IMR-90 (cell line): ENCODE measurements around the gene COL24A1. TPM values are rescaled to one million over a fixed set of nuclear protein-coding genes. Genes with fewer than 3 reads are reported as not detected.

Experiments used
- ATAC-seq: fragments of 200-7000 bp; cut with Tn5 transposase; 2 replicates; pipeline ENCODE4 v1.9.1; 2020; ENCODE audit warnings: low read depth, mild to moderate bottlenecking, moderate library complexity
- BruUV-seq: library from RNA; stranded (reverse); fragments of 400-500 nt; replicated peaks from 2 replicates; lab custom pipeline; 2021; lab: Mats Ljungman, UMichigan
- CTCF ChIA-PET: fragments of 300-600 bp; formaldehyde crosslinking; extraction: SDS; loops from one replicate; lab custom pipeline; 2021; ENCODE audit warnings: antibody characterized with exemption; lab: Yijun Ruan, JAX
- POLR2A ChIA-PET: fragments of 300-600 bp; sonication (Branson Sonifier 250); formaldehyde crosslinking; loops from one replicate; lab custom pipeline; 2022; ENCODE audit warnings: antibody characterized with exemption; ENCODE audit not compliant: unreplicated experiment; lab: Charles Lee
- DNase-seq: peaks from one replicate; pipeline ENCODE4 v3.0.0; 2013
- H2AFZ ChIP-seq: replicated peaks from 2 replicates; pipeline ENCODE3; 2013; ENCODE audit warnings: low read length, mild to moderate bottlenecking; ENCODE audit not compliant: poor library complexity
- H2AK5ac ChIP-seq: 2 replicates; pipeline ENCODE4 v1.6.1; 2013; ENCODE audit warnings: low read depth, low read length, inconsistent platforms
- H2AK9ac ChIP-seq: replicated peaks from 2 replicates; pipeline ENCODE3; 2013; ENCODE audit warnings: mild to moderate bottlenecking, low read depth, low read length, moderate library complexity; ENCODE audit not compliant: poor library complexity
- H2BK120ac ChIP-seq: 2 replicates; pipeline ENCODE4 v1.6.1; 2013; ENCODE audit warnings: low read depth, low read length, inconsistent platforms
- H2BK15ac ChIP-seq: 3 replicates; pipeline ENCODE4 v1.6.1; 2013; ENCODE audit warnings: low read depth, low read length, inconsistent platforms
- H2BK20ac ChIP-seq: 2 replicates; pipeline ENCODE4 v1.6.1; 2013; ENCODE audit warnings: low read depth, mild to moderate bottlenecking, inconsistent platforms, low read length, moderate library complexity
- H2BK5ac ChIP-seq: 2 replicates; pipeline ENCODE4 v1.6.1; 2013; ENCODE audit warnings: mild to moderate bottlenecking, low read depth, low read length, inconsistent platforms; ENCODE audit not compliant: poor library complexity, severe bottlenecking
- H3K14ac ChIP-seq: replicated peaks from 2 replicates; pipeline ENCODE4 v1.6.1; 2013; ENCODE audit warnings: low read depth, low read length, inconsistent platforms
- H3K18ac ChIP-seq: 2 replicates; pipeline ENCODE4 v1.6.1; 2013; ENCODE audit warnings: low read depth, low read length, control low read depth
- H3K23ac ChIP-seq: 2 replicates; pipeline ENCODE4 v1.6.1; 2013; ENCODE audit warnings: low read depth, low read length, inconsistent platforms
- H3K27ac ChIP-seq: 2 replicates; pipeline ENCODE4 v1.5.1; 2013; ENCODE audit warnings: mild to moderate bottlenecking, control low read depth, low read length; ENCODE audit not compliant: insufficient read depth
- H3K27me3 ChIP-seq: 2 replicates; pipeline ENCODE4 v1.6.1; 2013; ENCODE audit warnings: low read length; ENCODE audit not compliant: control insufficient read depth, insufficient read depth
- H3K36me3 ChIP-seq: 2 replicates; pipeline ENCODE4 v1.6.1; 2013; ENCODE audit warnings: low read length, mixed read lengths; ENCODE audit not compliant: control insufficient read depth, insufficient read depth
- H3K4ac ChIP-seq: 2 replicates; pipeline ENCODE4 v1.6.1; 2013; ENCODE audit warnings: low read depth, low read length, inconsistent platforms
- H3K4me1 ChIP-seq: 2 replicates; pipeline ENCODE4 v1.6.1; 2013; ENCODE audit warnings: low read length, mixed read lengths; ENCODE audit not compliant: control insufficient read depth, insufficient read depth
- H3K4me2 ChIP-seq: 2 replicates; pipeline ENCODE4 v1.6.1; 2013; ENCODE audit warnings: low read depth, mild to moderate bottlenecking, control low read depth, low read length, moderate library complexity
- H3K4me3 ChIP-seq: 2 replicates; pipeline ENCODE4 v1.5.1; 2013; ENCODE audit warnings: low read depth, mild to moderate bottlenecking, control low read depth, low read length, moderate library complexity; ENCODE audit not compliant: insufficient read depth
- H3K56ac ChIP-seq: 2 replicates; pipeline ENCODE4 v1.6.1; 2013; ENCODE audit warnings: low read length, inconsistent platforms; ENCODE audit not compliant: insufficient read depth; ENCODE audit errors: extremely low read depth
- H3K79me1 ChIP-seq, 2 experiments: 2 replicates each; pipeline ENCODE4 v1.6.1; 2013; ENCODE audit warnings: low read length in 2 of 2, inconsistent platforms in 1 of 2, low read depth in 1 of 2
- H3K9ac ChIP-seq: 2 replicates; pipeline ENCODE4 v1.6.1; 2013; ENCODE audit warnings: low read depth, low read length, control low read depth
- H3K9me1 ChIP-seq: 2 replicates; pipeline ENCODE4 v1.6.1; 2013; ENCODE audit warnings: low read length, inconsistent platforms; ENCODE audit not compliant: insufficient read depth
- H3K9me3 ChIP-seq: 2 replicates; pipeline ENCODE4 v1.6.1; 2013; ENCODE audit warnings: low read length; ENCODE audit not compliant: control insufficient read depth, insufficient read depth
- H4K20me1 ChIP-seq: 2 replicates; pipeline ENCODE4 v1.6.1; 2013; ENCODE audit warnings: low read length, inconsistent platforms; ENCODE audit not compliant: insufficient read depth
- H4K5ac ChIP-seq: 2 replicates; pipeline ENCODE4 v1.6.1; 2013; ENCODE audit warnings: mild to moderate bottlenecking, low read depth, low read length, control low read depth
- H4K8ac ChIP-seq, 2 experiments: 2 replicates each; pipeline ENCODE4 v1.6.1; 2013; ENCODE audit warnings: low read depth in 2 of 2, low read length in 2 of 2, control low read depth in 1 of 2, inconsistent platforms in 1 of 2
- H4K91ac ChIP-seq: 2 replicates; pipeline ENCODE4 v1.6.1; 2013; ENCODE audit warnings: low read depth, low read length, inconsistent platforms; ENCODE audit not compliant: insufficient read depth
- CEBPB ChIP-seq: IDR thresholded peaks from 2 replicates; pipeline ENCODE4 v1.6.1; 2012; ENCODE audit warnings: low read depth, low read length, improper control_type of control experiment
- ELK1 ChIP-seq: fragments of 150-350 bp; IDR thresholded peaks from 2 replicates; pipeline ENCODE4 v1.6.1; 2016; ENCODE audit warnings: low read depth, mild to moderate bottlenecking, low read length, moderate library complexity, borderline replicate concordance
- MAFK ChIP-seq: IDR thresholded peaks from 2 replicates; pipeline ENCODE4 v1.6.1; 2012; ENCODE audit warnings: low read depth, low read length, improper control_type of control experiment
- RCOR1 ChIP-seq: IDR thresholded peaks from 2 replicates; pipeline ENCODE4 v1.6.1; 2012; ENCODE audit warnings: mild to moderate bottlenecking, low read length, improper control_type of control experiment; ENCODE audit not compliant: insufficient replicate concordance
- WGBS, 2 experiments: methylation state at CpG; one replicate each; pipeline versions ENCODE4 v1.1.5 to v1.1.7; 2013; ENCODE audit warnings: missing lambda C conversion rate in 2 of 2; ENCODE audit not compliant: insufficient read length in 1 of 2; ENCODE audit errors: extremely low coverage in 2 of 2; 5-methylcytosine and 5-hydroxymethylcytosine counted together
- dilution Hi-C: fragments of 300-500 bp; cut with HindIII; formaldehyde crosslinking; loops from one replicate; pipeline ENCODE4 v1.14.3; 2018; ENCODE audit warnings: low sequenced_read_pairs; ENCODE audit not compliant: unreplicated experiment
- in situ Hi-C: fragments of 300-500 bp; cut with MboI; formaldehyde crosslinking; loops from 3 replicates; pipeline ENCODE4 v1.14.3; 2019; ENCODE audit warnings: low sequenced_read_pairs, inconsistent platforms, mixed read lengths
- intact Hi-C: fragments of 100-400 bp; cut with micrococcal nuclease; formaldehyde crosslinking; loops from 2 replicates; pipeline ENCODE4 v1.10.0; 2022
- polyA plus RNA-seq, 3 experiments: library from polyadenylated mRNA; depleted of rRNA; stranded (reverse); fragments of >200 nt; gene quantifications; 2 replicates each; pipeline ENCODE4 v1.2.3, GENCODE V29; 2012; ENCODE audit warnings: low replicate concordance in 1 of 3
- total RNA-seq: library from RNA; depleted of rRNA; stranded (reverse); fragments of >200 nt; gene quantifications from 2 replicates; pipeline ENCODE4 v1.2.3, GENCODE V29; 2012

The COL24A1 gene
- total and polyA plus RNA-seq, 2 of the 4 experiments (the other 2 are of a cell fraction), result 1.4 to 2.2 TPM

DNA sequence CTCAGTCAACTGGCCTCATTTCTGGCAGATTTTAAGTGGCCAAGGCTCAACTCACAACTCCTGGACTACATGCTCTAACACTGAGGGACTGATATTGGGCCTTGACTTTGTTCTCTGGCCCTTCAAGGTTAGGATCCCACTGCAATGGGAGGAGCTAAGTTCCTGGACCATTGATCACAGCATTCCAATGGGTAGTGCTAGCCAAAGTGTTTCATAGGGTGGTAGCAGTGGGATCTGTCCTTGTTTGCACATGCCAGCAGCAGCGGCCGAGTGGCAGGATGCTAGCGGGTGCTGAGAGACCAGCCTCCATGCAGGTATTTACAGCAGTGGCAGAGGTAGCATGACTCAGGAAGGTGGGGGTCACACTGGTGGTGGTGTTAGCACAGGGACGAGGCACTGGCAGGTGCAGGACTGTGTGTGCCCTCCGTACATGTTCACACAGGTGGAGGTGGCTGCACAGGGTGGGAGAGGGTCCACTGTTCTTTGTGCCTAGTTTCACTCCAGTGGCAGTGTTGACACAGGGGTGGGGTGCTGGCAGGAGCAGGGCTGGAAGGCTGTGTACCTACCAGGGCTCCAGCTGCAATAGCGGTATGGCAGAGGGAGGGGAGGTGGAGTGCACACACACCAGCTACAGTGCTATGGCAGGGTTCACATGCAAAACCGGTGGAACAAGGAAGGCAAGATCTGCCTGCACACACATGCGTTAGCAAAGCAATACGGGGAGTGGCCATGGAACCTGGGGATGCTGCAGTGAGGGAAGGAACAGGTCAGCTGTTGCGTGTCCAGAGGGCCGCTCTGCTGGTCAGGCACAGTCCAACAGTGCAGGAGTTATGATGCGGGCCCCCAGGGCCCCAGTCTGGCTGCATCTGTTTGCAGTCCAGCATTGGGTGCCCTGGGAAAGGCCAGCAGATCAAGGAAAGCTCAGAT is 51.7 kb downstream of the COL24A1 start:
- ChIA-PET POLR2A (no interaction called here), CTCF (no interaction called here)
- H3K14ac ChIP-seq, result no peak overlapping the region
- H2BK20ac ChIP-seq, result no peak overlapping the region
- H3K4ac ChIP-seq, result no peak overlapping the region
- no peaks in the 10 kb centered on the region for H4K20me1 ChIP-seq
- H4K5ac ChIP-seq, result no peak overlapping the region
- in situ Hi-C loops, result no loop called here
- intact Hi-C loops, result no loop called here
- H2BK5ac ChIP-seq, result no peak overlapping the region
- no TSS peak for BruUV-seq
- H3K9me3 ChIP-seq, result no peaks in the 10 kb centered on the region
- no peak for TF ChIP-seq MAFK
- TF ChIP-seq RCOR1, result no peak
- no peak for TF ChIP-seq CEBPB
- TF ChIP-seq ELK1, result no peak
- 95% methylated on average over 9 of the region's 12 CpGs; no CpG with 5 or more reads in 1 of the 2 experiments for WGBS, 2 experiments
- H3K36me3 ChIP-seq, result no peaks in the 10 kb centered on the region
- H3K56ac ChIP-seq, result no peak overlapping the region
- H3K4me1 ChIP-seq, result no peaks in the 10 kb centered on the region
- H2AK9ac ChIP-seq, result no peak overlapping the region
- no peak overlapping the region for H2AFZ ChIP-seq
- no peak overlapping the region for H2BK15ac ChIP-seq
- H3K18ac ChIP-seq, result no peak overlapping the region
- no peak overlapping the region for H3K4me3 ChIP-seq
- dilution Hi-C loops, result no loop called here
- no peak overlapping the region for H4K8ac ChIP-seq
- DNase-seq, result no peak
- H3K23ac ChIP-seq, result no peak overlapping the region
- H3K27me3 ChIP-seq, result no peaks in the 10 kb centered on the region
- H4K91ac ChIP-seq, result no peak overlapping the region
- H3K27ac ChIP-seq, result no peak overlapping the region
- H3K4me2 ChIP-seq, result no peak overlapping the region
- peaks cover 6% of the 10 kb centered on the region; the same call in 1 of the 2 replicates for H3K9me1 ChIP-seq
- H2BK120ac ChIP-seq, result no peak overlapping the region
- H3K79me1 ChIP-seq, result no peaks in the 10 kb centered on the region
- H3K9ac ChIP-seq, result no peak overlapping the region
- ATAC-seq, result no peak
- H2AK5ac ChIP-seq, result no peak overlapping the region
